Activated naive CD4-positive, alpha-beta T cell treated with anti-CD3 and anti-CD28 coated beads, Interleukin-2, amount 50 U/mL, for 72 hours (primary cell): ENCODE data around the gene NQO2. TPM values are rescaled to one million over a fixed set of nuclear protein-coding genes. Genes with fewer than 3 reads are reported as not detected.

ENCODE experiments used
- ATAC-seq, 2 donors: fragments of 150-1000 bp; cut with Tn5 transposase; 2 replicates each; pipeline ENCODE4 v1.10.0; 2021; ENCODE audit warnings: mild to moderate bottlenecking in 2 of 2, moderate library complexity in 2 of 2
- DNase-seq, 2 donors: peaks; one replicate each; pipeline ENCODE4 v3.0.0; 2021 to 2022; ENCODE audit warnings: low spot score in 2 of 2
- H3K27ac Mint-ChIP-seq, 2 donors: one replicate each; pipeline ENCODE4 v1.8.0; 2022; ENCODE audit warnings: mild to moderate bottlenecking in 2 of 2, mixed read lengths in 2 of 2
- H3K36me3 Mint-ChIP-seq, 2 donors: one replicate each; pipeline ENCODE4 v1.8.0; 2022; ENCODE audit warnings: mixed read lengths in 2 of 2
- H3K9me3 Mint-ChIP-seq, 2 donors: one replicate each; pipeline ENCODE4 v1.8.0; 2022; ENCODE audit warnings: mixed read lengths in 2 of 2
- total RNA-seq, 2 donors: library from RNA; stranded (reverse); gene quantifications; one replicate each; pipeline ENCODE4 v1.2.3, GENCODE V29; 2022

NQO2 gene
- total RNA-seq: 10 to 100 TPM; 33.4 to 37.5 TPM

DNA sequence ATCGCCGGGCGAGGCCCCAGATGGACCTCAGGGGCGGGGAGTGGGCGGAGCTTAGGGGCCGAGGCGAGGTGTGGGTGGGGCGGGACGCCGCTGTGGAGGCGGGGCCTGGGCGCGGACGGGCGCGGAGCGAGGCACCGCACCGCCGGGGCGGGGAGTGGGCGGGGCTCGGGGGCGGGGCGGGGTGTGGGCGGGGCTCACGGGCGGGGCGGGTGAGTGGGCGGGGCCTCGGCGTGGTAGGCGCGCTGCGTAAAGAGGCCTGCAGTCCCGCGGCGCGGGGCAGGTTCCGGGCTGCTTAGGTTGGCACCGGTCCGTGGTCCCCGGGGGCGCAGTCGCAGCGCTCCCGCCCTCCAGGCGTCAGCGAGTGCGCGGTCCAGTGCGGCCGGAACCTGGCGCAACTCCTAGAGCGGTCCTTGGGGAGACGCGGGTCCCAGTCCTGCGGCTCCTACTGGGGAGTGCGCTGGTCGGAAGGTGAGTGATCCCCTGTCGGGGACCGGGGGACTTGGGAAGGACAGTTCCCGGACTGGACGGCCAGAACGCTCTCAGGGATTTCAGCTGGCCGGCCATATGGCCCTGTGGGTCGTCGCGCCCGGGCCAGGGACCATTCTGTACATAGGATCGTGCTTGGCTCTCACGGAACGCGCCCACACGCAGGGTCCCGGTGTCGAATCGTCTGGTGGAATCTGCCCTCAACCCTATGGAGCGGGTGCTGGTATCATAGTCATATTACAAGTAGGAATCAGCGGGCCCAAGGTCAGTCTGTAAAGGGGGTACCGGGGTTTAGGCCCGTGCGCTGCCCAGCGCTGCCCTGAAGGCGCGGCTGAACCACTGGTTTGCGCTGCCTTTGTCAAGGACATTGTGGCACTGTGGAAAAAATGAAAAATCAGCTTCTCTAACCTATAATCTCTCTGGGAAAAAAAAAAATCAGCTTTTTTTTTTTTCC is at the start of gene NQO2:
Gene NQO2 (plus strand): TSS at position 277 of the 940 bp plus-strand sequence. CDS start 6,659 bp downstream, outside the sequence.
- H3K36me3 Mint-ChIP-seq: peaks cover 6 to 8% of the 10 kb centered on the region in 2 donors
- ATAC-seq (peak; percentile 67 to 83), DNase-seq (peak in 1 of 2 donors; percentile 91)
- H3K27ac Mint-ChIP-seq: peak within 1 kb of the TSS; percentile 90 to 97
- no peaks in the 10 kb centered on the region for H3K9me3 Mint-ChIP-seq

DNA sequence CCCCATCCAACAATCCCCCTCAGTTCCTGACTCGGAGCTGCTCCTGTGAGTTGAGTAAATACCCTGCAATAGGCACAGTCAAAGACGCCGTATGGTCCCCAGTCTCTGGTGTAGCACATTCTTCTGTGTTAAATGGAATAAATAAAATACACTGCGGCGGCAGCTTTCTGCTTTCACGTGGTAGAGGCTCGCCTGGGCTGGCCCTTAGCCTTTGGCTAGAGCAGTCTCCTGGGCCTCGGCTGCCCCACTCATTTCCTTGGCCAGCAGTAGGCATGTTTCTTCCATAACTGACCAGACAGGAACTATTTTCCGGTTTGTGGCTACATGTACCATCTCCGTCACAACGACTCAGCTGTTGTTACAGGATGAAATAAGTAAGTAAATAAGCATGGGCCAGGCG is 49.0 kb upstream of the NQO2 start:
- ATAC-seq: no peak
- peaks cover 0 to 34% of the 10 kb centered on the region in 2 donors for H3K36me3 Mint-ChIP-seq
- no peaks in the 10 kb centered on the region for H3K9me3 Mint-ChIP-seq
- no peak overlapping the region for H3K27ac Mint-ChIP-seq
- no peak for DNase-seq

- Mint-ChIP-seq H3K9me3 (no peaks in the 10 kb centered on the region), H3K36me3 (peaks cover 0 to 34% of the 10 kb centered on the region in 2 donors), H3K27ac (peak overlapping the region in 1 of 2 donors; percentile 45)
- DNase-seq (no peak), ATAC-seq (no peak)
Measured at GRCh38 chr6:2951728-2952127, 48.0 kb upstream of the NQO2 start.

DNA sequence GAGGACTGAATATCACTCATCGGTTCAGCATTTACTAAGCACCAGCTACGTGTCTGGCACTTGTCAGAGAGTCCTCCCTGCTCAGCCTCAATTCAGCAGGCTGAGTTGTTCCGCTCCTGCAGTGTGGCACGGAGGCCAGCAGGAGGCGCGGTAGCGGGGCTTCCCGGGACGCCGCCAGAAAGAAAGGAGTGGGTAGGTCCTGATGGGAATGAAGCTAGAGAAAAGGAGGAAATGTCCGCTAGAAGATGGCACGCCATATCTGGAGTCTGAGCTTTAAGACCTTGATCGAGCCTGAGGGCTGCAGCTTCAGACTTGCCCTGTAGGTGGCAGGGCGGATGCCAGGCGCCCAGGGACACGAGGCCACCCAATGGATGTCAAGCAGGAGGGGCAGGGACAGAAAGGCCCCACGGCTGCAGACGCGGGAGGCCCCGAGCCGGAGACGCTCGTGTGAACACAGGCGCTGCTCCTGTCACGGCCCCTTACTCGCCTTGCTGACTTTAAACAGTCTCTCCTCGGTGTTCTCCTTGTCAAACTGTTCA is 47.1 kb upstream of the NQO2 start:
- peak; percentile 90 to 96 for ATAC-seq
- H3K36me3 Mint-ChIP-seq: peaks cover 0 to 29% of the 10 kb centered on the region in 2 donors
- DNase-seq: peak; percentile 58 to 83
- H3K27ac Mint-ChIP-seq: peak overlapping the region; percentile 36 to 45
- no peaks in the 10 kb centered on the region for H3K9me3 Mint-ChIP-seq

- ATAC-seq: no peak
- Mint-ChIP-seq H3K36me3 (peaks cover 0 to 25% of the 10 kb centered on the region in 2 donors), H3K27ac (peak overlapping the region; percentile 36 to 45)
Measured at GRCh38 chr6:2953098-2953497, 46.6 kb upstream of the NQO2 start.

GRCh38 chr6:2956930-2957685 is 42.6 kb upstream of the NQO2 start:
- DNase-seq (no peak), ATAC-seq (no peak)
- peaks cover 0 to 22% of the 10 kb centered on the region in 2 donors for H3K36me3 Mint-ChIP-seq
- H3K27ac Mint-ChIP-seq: no peak overlapping the region
- H3K9me3 Mint-ChIP-seq: no peaks in the 10 kb centered on the region

More at GRCh38 chr6:2953098-2953497, 46.6 kb upstream of the NQO2 start:
- no peak for DNase-seq
- H3K9me3 Mint-ChIP-seq: no peaks in the 10 kb centered on the region

DNA sequence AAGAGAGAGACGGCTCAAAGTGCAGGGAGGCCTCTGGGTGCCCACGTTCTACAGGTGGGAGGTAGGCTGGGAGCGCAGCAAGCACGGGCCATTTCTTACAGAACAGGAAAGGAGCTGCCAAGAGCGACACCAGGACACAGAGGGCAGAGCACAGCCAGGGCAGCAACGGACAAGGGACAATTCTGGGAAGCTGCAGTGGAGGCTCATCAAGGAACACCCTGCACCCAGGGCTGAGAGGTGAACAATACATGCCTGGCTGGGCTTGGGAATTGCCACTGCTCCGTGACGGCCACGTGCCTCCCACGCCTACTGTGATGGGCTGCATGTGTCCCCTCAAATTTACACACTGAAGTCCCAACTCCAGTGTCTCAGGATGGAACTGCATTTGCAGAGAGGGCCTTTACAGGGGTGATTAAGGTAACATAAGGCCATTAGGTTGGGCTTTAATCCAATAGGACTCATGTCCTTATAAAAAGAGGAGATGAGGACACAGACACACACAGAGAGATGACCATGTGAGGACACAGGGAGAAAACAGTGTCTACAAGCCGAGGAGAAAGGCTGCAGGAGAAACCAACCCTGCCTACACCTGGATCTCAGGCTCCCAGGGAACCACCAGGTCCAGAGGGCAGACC is 41.9 kb upstream of the NQO2 start:
- no peak for ATAC-seq
- no peak overlapping the region for H3K27ac Mint-ChIP-seq
- peaks cover 0 to 14% of the 10 kb centered on the region in 2 donors for H3K36me3 Mint-ChIP-seq
- no peaks in the 10 kb centered on the region for H3K9me3 Mint-ChIP-seq
- no peak for DNase-seq

DNA sequence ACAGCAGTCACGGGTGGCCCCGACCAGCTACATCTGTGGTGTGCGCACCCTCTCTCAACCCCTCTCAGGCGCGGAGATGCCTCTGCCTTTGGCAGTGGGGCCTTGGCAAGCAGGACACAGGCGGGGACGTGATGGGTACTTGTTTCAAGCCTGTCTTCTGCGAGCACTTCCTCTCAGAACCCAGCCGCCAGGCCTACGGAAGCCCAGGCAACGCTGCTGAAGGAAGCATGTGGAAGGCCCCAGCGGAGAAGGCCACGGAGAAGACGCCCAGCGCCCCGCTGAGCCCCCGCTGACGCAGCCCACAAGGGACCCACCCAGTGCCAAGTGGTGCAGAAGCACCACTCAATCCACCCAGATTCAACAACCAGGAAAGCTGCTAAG is 41.4 kb upstream of the NQO2 start:
- Mint-ChIP-seq H3K9me3 (no peaks in the 10 kb centered on the region), H3K36me3 (peaks cover 0 to 9% of the 10 kb centered on the region in 2 donors), H3K27ac (peak overlapping the region in 1 of 2 donors; percentile 50)
- DNase-seq (no peak), ATAC-seq (no peak)

- no peak for DNase-seq
- H3K36me3 Mint-ChIP-seq: peaks cover 0 to 8% of the 10 kb centered on the region in 2 donors
- peak overlapping the region in 1 of 2 donors; percentile 50 for H3K27ac Mint-ChIP-seq
- ATAC-seq: no peak
- H3K9me3 Mint-ChIP-seq: no peaks in the 10 kb centered on the region
Measured at GRCh38 chr6:2958776-2959175, 40.9 kb upstream of the NQO2 start.

DNA sequence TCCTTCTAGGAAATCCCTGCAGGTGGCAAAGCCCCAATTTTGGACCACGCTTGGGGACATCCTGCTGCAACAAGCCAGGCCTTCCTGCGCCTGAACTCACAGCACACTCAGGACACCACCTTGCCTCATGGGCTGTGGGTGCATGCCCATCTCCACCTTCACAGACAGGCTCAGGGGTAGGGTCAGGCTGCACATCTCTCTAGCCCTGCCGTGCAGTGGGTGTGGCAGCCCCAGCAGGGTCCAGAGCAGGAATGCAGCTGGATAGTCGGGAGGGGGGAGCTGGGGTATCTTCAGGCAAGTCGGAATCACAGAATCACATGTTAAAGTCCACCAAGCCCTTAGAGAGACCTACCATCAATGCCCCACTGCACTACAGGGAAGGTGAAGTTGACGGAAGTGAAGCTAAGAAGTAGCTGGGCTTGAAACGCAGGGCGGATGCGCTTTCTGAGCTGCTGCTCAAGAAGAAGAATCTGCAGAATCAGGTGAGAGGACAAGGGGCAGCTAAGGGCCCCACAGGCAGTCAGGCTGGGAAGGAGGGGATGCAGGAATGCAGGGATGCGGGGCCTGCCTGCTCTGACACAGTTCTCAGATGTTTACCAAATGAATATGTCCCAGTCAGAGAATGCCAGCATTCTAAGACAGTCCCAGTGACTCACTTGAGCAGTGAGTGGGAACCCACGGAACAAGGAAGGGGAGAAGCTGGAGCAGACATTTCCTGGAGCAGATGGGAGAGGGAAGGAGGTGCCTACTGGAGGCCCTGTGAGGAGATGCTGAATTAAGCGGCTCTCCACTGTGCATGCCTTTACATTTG is 39.6 kb upstream of the NQO2 start:
- no peak for ATAC-seq

DNA sequence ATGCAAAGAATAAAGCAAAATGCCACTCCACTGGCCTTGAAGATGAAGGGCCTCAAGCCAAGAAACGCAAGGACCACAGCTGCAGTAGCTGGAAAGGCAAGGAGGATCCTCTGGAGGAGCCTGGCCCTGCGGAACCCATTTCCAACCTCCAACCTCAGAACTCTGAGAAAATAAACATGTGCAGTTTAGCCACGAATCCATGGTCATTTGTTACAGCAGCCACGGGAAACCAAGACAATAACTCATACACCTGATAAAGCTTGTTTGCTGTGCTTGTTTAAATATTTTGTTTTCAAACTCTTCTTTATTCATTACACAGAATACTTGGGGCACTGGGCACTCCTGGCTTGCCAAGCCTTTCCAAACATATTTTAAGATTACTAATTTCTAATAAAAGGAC is 38.8 kb upstream of the NQO2 start:
- H3K27ac Mint-ChIP-seq: no peak overlapping the region
- DNase-seq: no peak
- H3K36me3 Mint-ChIP-seq: no peaks in the 10 kb centered on the region
- no peak for ATAC-seq
- H3K9me3 Mint-ChIP-seq: no peaks in the 10 kb centered on the region

More for the DNA sequence above, 39.6 kb upstream of the NQO2 start:
- H3K9me3 Mint-ChIP-seq: no peaks in the 10 kb centered on the region
- no peaks in the 10 kb centered on the region for H3K36me3 Mint-ChIP-seq
- DNase-seq: no peak
- no peak overlapping the region for H3K27ac Mint-ChIP-seq

DNA sequence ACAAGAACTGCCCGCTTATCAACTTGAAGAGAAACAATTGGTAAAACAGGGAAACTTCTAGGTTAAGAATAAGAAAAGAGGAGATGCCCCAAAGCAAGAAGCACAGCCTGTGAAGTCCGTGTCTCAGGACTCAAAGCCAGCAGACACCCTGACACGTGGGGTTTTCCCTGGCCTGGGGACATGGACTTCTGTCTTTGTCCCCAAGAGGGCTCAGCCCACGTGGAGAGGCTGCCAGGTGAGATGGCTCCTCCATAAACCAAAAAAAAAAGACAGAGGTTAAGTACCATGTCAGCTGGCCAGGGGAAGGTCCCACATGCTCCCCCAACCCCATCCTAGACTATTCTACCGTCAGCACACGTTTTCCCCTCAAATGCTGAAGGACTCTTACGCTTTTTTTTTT is 38.2 kb upstream of the NQO2 start:
- H3K9me3 Mint-ChIP-seq: no peaks in the 10 kb centered on the region
- H3K36me3 Mint-ChIP-seq: no peaks in the 10 kb centered on the region
- ATAC-seq (no peak), DNase-seq (no peak)
- H3K27ac Mint-ChIP-seq: no peak overlapping the region

DNA sequence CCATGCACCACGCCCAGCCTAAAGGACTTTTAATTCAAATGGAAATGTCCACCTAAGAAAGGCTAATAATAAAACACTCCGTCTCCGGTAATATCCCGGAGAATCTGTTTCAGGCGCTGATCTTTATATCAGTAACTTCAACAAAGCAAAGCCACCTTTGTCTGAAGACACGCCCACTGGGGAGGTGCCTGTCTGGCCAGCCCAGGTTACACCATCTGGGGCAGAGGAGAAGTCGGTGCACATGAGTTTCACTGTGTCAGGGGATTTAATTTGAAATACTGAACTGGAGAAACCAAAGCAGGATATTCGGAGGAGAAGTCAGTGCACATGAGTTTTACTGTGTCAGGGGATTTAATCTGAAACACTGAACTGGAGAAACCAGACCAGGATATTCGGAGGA is 37.7 kb upstream of the NQO2 start:
- no peaks in the 10 kb centered on the region for H3K36me3 Mint-ChIP-seq
- DNase-seq (no peak), ATAC-seq (no peak)
- no peaks in the 10 kb centered on the region for H3K9me3 Mint-ChIP-seq
- peak overlapping the region in 1 of 2 donors; percentile 44 for H3K27ac Mint-ChIP-seq

DNA sequence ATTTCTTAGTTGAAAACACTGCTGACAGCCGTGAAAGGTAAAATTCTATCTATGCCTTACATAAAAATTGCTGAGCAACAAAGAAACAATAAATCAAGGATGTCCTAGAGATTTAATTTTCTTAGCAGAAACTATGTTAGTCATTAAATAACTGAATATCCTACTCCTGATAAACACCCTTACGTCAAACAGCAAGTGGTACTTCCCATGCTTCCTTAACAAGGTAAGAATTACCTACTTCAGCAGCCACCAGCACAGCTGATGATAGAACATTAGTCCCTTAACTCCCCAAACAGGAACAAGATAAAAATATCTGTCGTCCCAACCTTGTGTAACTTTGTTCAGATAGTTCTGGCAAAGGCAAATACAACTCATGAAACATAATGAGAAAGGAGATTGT is 37.1 kb upstream of the NQO2 start:
- no peaks in the 10 kb centered on the region for H3K36me3 Mint-ChIP-seq
- ATAC-seq: no peak

DNA sequence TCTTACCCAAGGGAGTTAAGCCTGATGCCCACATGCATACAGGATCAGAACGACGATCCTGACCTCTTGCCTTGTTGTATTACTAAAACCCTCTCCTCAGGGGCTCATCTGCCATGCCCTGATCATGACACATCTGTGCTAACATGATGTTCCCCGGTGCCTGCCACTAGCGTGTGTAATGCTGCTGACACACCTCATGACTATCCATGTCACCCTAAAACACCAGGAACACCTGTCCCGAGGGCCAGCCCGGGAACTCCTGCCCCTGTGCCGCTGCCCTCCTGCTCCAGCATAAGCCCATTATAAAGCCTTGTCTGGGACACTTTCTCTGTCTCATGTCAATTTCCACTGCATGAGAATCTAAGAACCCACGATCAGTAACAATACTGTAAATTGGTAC is 35.9 kb upstream of the NQO2 start:
- Mint-ChIP-seq H3K27ac (no peak overlapping the region), H3K9me3 (no peaks in the 10 kb centered on the region), H3K36me3 (no peaks in the 10 kb centered on the region)
- ATAC-seq (no peak), DNase-seq (no peak)

More for the DNA sequence above, 37.1 kb upstream of the NQO2 start:
- Mint-ChIP-seq H3K27ac (no peak overlapping the region), H3K9me3 (no peaks in the 10 kb centered on the region)
- DNase-seq: no peak
